Epithelial cell of proximal tubule (primary cell): ENCODE measurements around the gene NKAIN2. TPM values are rescaled to one million over a fixed set of nuclear protein-coding genes. Genes with fewer than 3 reads are reported as not detected.
"Not testable (repeated sequence)": the region's sequence is repeated elsewhere in the genome, so short reads cannot be mapped to it uniquely, and the experiment has no call there.

Experiments used
- DNase-seq: peaks from one replicate; pipeline ENCODE4 v3.0.0-alpha.2; 2011; ENCODE audit warnings: low read depth
- H3K4me3 ChIP-seq: 2 replicates; pipeline ENCODE4 v1.5.1; 2011; ENCODE audit warnings: low read depth, mild to moderate bottlenecking, low read length
- total RNA-seq: library from RNA; depleted of rRNA; stranded (reverse); fragments of >200 nt; gene quantifications from 2 replicates; pipeline ENCODE4 v1.2.3, GENCODE V29; 2015
- TF ChIP-seq, protein P1 (sequence below): conservative IDR thresholded peaks from 2 replicates; pipeline ENCODE4 v1.5.1; 2012; ENCODE audit warnings: low read depth, mild to moderate bottlenecking, low read length

Gene NKAIN2
- total RNA-seq, 1 donor from 2014 or later, result under 0.01 TPM

DNA sequence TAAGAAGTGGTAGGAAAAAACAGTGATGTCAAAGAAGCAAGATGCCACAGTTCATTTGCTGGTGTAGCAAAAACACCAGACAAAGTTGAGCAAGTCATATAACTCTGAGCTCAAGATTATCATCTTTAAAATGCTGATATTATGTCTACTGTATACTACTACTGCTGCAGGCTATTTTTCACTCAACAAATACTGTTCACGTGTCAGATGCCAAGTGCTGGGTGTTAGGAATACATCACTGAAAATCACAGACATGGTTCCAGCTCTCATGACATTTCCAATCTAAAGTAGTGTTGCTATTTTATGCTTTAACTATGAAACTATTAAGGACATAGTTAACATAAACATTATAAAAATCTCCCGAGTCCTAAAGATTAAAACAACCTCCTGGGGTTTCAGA, 163.0 kb downstream of the NKAIN2 start:
- DNase-seq, result no peak
- no peak overlapping the region for H3K4me3 ChIP-seq
- TF ChIP-seq, protein P1, sequence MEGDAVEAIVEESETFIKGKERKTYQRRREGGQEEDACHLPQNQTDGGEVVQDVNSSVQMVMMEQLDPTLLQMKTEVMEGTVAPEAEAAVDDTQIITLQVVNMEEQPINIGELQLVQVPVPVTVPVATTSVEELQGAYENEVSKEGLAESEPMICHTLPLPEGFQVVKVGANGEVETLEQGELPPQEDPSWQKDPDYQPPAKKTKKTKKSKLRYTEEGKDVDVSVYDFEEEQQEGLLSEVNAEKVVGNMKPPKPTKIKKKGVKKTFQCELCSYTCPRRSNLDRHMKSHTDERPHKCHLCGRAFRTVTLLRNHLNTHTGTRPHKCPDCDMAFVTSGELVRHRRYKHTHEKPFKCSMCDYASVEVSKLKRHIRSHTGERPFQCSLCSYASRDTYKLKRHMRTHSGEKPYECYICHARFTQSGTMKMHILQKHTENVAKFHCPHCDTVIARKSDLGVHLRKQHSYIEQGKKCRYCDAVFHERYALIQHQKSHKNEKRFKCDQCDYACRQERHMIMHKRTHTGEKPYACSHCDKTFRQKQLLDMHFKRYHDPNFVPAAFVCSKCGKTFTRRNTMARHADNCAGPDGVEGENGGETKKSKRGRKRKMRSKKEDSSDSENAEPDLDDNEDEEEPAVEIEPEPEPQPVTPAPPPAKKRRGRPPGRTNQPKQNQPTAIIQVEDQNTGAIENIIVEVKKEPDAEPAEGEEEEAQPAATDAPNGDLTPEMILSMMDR, result no peak

DNA sequence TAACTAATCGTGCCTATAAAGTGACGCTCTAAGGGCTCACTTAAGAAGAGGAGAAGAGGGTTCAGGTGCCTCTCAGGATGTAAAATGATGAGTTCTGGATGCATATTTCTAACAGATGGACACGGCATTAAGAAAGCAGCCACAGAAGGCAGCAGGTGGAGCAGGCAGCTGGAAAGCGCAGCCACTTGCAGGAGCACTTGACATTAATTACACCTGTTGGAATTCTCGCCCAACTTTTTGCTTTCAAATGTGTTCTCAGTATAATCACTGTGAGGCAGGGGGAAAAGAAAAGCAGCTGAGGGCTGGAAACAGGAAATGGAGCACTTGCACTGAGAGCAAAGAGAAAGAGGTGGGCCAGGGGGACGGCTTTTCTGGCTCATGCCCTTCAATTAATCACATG, 164.2 kb downstream of the NKAIN2 start:
- TF ChIP-seq, protein P1, result no peak
- DNase-seq, result no peak

DNA sequence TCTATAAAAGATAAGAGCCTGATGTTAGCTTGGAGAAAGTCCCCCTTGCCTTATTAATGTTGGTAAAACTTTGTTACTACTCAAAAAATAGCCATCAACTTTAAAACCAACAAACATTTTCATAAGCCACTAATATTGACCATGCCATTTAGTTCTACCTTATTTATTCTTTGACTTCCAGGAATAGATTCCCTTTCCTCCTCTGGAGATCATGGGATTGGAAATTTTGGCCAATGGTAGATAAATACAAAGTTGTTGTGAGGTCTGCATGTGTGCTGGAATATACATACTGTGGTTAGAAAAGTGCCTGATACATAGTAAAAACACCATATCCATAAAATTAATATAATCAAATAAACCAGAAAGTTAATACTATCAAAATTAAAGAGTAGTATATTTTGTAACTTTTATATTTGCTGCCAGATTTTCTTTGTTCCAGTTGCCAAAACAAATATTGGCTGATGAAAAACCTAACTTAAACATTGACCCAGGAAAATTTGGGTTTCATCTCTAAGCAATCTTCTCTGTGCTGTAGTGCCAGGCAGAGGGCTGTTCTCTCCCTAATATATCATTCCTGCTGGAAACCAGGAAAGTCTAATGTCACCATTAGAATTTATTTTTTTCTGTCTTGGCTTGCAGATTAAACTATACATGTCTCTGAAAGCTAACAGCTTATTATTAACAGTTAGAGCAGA, 169.1 kb downstream of the NKAIN2 start:
- no peak for DNase-seq
- TF ChIP-seq, protein P1, result no peak
- no peak overlapping the region for H3K4me3 ChIP-seq

More for the DNA sequence above, 164.2 kb downstream of the NKAIN2 start:
- no peak overlapping the region for H3K4me3 ChIP-seq

DNA sequence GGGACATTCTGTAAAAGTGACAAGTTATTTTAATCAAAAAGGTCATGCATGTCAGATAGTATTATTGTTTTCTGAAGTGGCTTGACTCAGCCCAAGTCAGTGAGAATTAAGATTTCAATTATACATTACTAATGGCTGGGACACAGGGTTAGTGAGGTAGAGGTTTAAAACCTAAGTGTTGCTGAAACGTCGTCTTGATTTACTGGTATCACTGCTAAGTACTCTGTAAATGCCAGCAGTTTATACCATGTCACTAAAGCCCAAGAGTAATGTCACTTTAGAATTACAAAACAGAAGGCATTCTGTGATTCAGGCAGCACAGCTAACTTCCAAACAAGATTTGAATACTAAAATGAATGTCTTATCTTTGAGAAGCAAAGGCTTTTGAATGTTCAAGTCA, 176.6 kb downstream of the NKAIN2 start:
- DNase-seq, result no peak
- TF ChIP-seq, protein P1, result no peak
- no peak overlapping the region for H3K4me3 ChIP-seq

DNA sequence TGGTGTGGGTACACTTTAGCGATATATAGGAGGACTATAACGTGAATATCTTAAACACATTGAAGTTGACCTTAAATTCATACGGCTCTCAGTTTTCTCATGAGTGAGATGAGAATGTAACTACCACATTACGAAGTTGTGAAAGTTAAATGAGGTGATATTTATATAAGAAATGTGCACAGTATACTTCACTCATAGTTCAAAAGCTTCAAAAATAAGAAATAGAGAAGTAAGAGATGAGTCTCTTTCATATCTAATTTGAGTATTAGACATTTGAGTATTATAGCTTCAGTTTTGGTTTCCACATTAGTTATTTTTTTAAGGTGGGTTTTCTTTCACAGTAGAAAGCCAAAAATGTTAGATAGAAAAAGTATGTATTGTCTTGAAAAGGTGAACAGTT, 183.3 kb downstream of the NKAIN2 start:
- DNase-seq, result no peak
- TF ChIP-seq, protein P1, result no peak
- no peak overlapping the region for H3K4me3 ChIP-seq

DNA sequence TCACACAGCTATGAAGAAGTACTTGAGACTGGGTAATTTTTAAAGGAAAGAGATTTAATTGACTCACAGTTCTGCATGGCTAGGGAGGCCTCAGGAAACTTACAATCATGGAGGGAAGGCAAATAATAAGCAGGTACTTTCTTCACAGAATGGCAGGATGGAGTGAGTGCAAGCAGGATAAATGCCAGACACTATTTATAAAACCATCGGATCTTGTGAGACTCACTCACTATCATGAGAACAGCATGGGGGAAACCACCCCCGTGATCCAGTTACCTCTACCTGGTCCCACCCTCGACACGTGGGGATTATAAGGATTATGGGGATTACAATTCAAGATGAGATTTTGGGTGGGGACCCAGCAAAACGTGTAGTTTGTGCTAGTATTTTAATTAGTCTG, 186.3 kb downstream of the NKAIN2 start:
- H3K4me3 ChIP-seq, DNase-seq: not testable (repeated sequence)

DNA sequence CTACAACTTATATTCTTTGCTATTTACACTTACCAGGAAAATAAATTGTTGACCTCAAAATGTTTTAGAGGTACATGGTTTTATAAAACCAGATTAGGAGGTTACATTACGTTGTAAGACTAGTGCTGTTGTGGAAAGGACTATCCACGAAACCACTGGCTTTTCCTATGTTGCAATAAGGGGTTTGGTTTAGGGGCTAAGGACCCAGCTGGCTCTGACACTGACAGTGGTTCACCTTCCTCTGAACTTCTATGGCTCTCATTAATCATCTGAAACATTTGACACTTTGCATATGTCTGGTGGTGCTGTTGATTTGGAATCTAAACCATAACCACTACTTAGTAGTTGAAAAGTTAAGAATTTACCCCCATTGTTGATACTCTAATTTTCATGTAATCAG, 186.7 kb downstream of the NKAIN2 start:
- TF ChIP-seq, protein P1, result no peak
- no peak for DNase-seq
- no peak overlapping the region for H3K4me3 ChIP-seq
